GM19328 (cell line): Measurements from ENCODE around the gene TLE5.
"Not testable (repeated sequence)": the region's sequence is repeated elsewhere in the genome, so short reads cannot be mapped to it uniquely, and the experiment has no call there.

Experiments used
- ATAC-seq: cut with Tn5 transposase; IDR thresholded peaks from one replicate; pipeline ENCODE4 v1.9.1; 2021; ENCODE audit warnings: mild to moderate bottlenecking, moderate library complexity; ENCODE audit not compliant: unreplicated experiment

The TLE5 gene

GRCh38 chr19:3064011-3064330, 1.7 kb upstream of the TLE5 start:
- ATAC-seq: no peak

- ATAC-seq: no peak
Observed at GRCh38 chr19:3061182-3062161, 823 bp downstream of the TLE5 start.

GRCh38 chr19:3060857-3061181, 1.5 kb downstream of the TLE5 start:
- ATAC-seq: no peak

GRCh38 chr19:3059653-3060052, 2.6 kb downstream of the TLE5 start:
- no peak for ATAC-seq

- no peak for ATAC-seq
Observed at GRCh38 chr19:3058821-3059314, 3.4 kb downstream of the TLE5 start.

GRCh38 chr19:3058009-3058820, 4.1 kb downstream of the TLE5 start:
- ATAC-seq: no peak

GRCh38 chr19:3057275-3057714, 5.0 kb downstream of the TLE5 start:
- no peak for ATAC-seq

GRCh38 chr19:3056417-3057088, 5.7 kb downstream of the TLE5 start:
- ATAC-seq: no peak

GRCh38 chr19:3055741-3056416, 6.4 kb downstream of the TLE5 start:
- no peak for ATAC-seq

GRCh38 chr19:3054972-3055740, 7.1 kb downstream of the TLE5 start:
- no peak for ATAC-seq

- ATAC-seq: no peak
Observed at GRCh38 chr19:3054265-3054971, 7.9 kb downstream of the TLE5 start.

- no peak for ATAC-seq
Observed at GRCh38 chr19:3053780-3054179, 8.5 kb downstream of the TLE5 start.

GRCh38 chr19:3053218-3053621, 9.1 kb downstream of the TLE5 start:
- ATAC-seq: no peak

GRCh38 chr19:3050016-3050415, 12.3 kb downstream of the TLE5 start:
- ATAC-seq: not testable (repeated sequence)

- no peak for ATAC-seq
Observed at GRCh38 chr19:3049089-3049488, 13.2 kb downstream of the TLE5 start.

- ATAC-seq: no peak
Observed at GRCh38 chr19:3048190-3048533, 14.1 kb downstream of the TLE5 start.

- ATAC-seq: no peak
Observed at GRCh38 chr19:3047496-3048189, 14.7 kb downstream of the TLE5 start.

- ATAC-seq: no peak
Observed at GRCh38 chr19:3046698-3047495, 15.4 kb downstream of the TLE5 start.
